HCEC 1CT (cell line): Measurements from ENCODE around the gene ARL5C.
"Not testable (repeated sequence)": the region's sequence is repeated elsewhere in the genome, so short reads cannot be mapped to it uniquely, and the experiment has no call there.

Source experiments
- DNase-seq: peaks from one replicate; pipeline ENCODE4 v3.0.0-alpha.2; 2017

The ARL5C gene

GRCh38 chr17:39194089-39194984 lies 28.4 kb upstream of the ARL5C start:
- DNase-seq: no peak

- no peak for DNase-seq
These were observed 27.4 kb upstream of the ARL5C start for GRCh38 chr17:39193346-39193745.

- no peak for DNase-seq
These were observed 26.9 kb upstream of the ARL5C start for GRCh38 chr17:39192901-39193300.

GRCh38 chr17:39191750-39192510 lies 26.0 kb upstream of the ARL5C start:
- DNase-seq: no peak

GRCh38 chr17:39187152-39187830 lies 21.3 kb upstream of the ARL5C start:
- DNase-seq: no peak

- no peak for DNase-seq
These were observed 20.6 kb upstream of the ARL5C start for GRCh38 chr17:39186481-39187002.

- no peak for DNase-seq
These were observed 17.8 kb upstream of the ARL5C start for GRCh38 chr17:39183720-39184119.

GRCh38 chr17:39183045-39183444 lies 17.1 kb upstream of the ARL5C start:
- no peak for DNase-seq

- no peak for DNase-seq
These were observed 15.3 kb upstream of the ARL5C start for GRCh38 chr17:39181303-39181702.

- DNase-seq: peak; percentile 49
These were observed 12.6 kb upstream of the ARL5C start for GRCh38 chr17:39178536-39178935.

- DNase-seq: no peak
These were observed 11.3 kb upstream of the ARL5C start for GRCh38 chr17:39177256-39177655.

- DNase-seq: peak; percentile 22
These were observed 9.7 kb upstream of the ARL5C start for GRCh38 chr17:39175695-39176093.

GRCh38 chr17:39174920-39175694 lies 9.1 kb upstream of the ARL5C start:
- peak; percentile 56 for DNase-seq

GRCh38 chr17:39173526-39174274 lies 7.7 kb upstream of the ARL5C start:
- DNase-seq: no peak

- DNase-seq: no peak
These were observed 7.1 kb upstream of the ARL5C start for GRCh38 chr17:39173080-39173479.

- no peak for DNase-seq
These were observed 6.0 kb upstream of the ARL5C start for GRCh38 chr17:39171933-39172332.

GRCh38 chr17:39170558-39170957 lies 4.6 kb upstream of the ARL5C start:
- DNase-seq: no peak

- DNase-seq: no peak
These were observed 4.1 kb upstream of the ARL5C start for GRCh38 chr17:39170109-39170508.

GRCh38 chr17:39169518-39169917 lies 3.6 kb upstream of the ARL5C start:
- DNase-seq: no peak

GRCh38 chr17:39169101-39169500 lies 3.1 kb upstream of the ARL5C start:
- no peak for DNase-seq

GRCh38 chr17:39168503-39168902 lies 2.5 kb upstream of the ARL5C start:
- not testable (repeated sequence) for DNase-seq

GRCh38 chr17:39167476-39167875 lies 1.5 kb upstream of the ARL5C start:
- no peak for DNase-seq
